ENCODE data around the gene TFCP2L1. TPM values are rescaled to one million over a fixed set of nuclear protein-coding genes. Genes with fewer than 3 reads are reported as not detected.

TFCP2L1 gene
- total and polyA plus RNA-seq, 2 of the 4 experiments (the other 2 are of a cell fraction), result not detected

- no peak for TF ChIP-seq NFE2L2 (IDR thresholded peaks at IDR 0.05; ENCODE audit: low read depth, low read length)
- no peak for TF ChIP-seq CTCF (conservative IDR thresholded peaks at IDR 0.05; ENCODE audit: low read depth, low read length)
- no peak for TF ChIP-seq RCOR1 (IDR thresholded peaks at IDR 0.05; ENCODE audit: insufficient replicate concordance, low read length)
- TF ChIP-seq POLR2A (IDR thresholded peaks at IDR 0.05; ENCODE audit: low read depth, low read length), result no peak
- no peak for TF ChIP-seq CHD1 (IDR thresholded peaks at IDR 0.05; ENCODE audit: low read depth, low read length)
- no peak for TF ChIP-seq RFX5 (IDR thresholded peaks at IDR 0.05; ENCODE audit: low read depth, low read length)
- TF ChIP-seq CEBPB (IDR thresholded peaks at IDR 0.05; ENCODE audit: low read depth, low read length), result no peak
- POLR2A ChIA-PET (ENCODE audit: unreplicated experiment), result no interaction called here
These were observed 112.5 kb downstream of the TFCP2L1 start for GRCh38 chr2:121172456-121172855.

More at GRCh38 chr2:121172456-121172855, 112.5 kb downstream of the TFCP2L1 start:
- dilution Hi-C loops (cut with HindIII; ENCODE audit: low sequenced_read_pairs, unreplicated experiment), result no loop called here
- Histone ChIP-seq H3K9ac (ENCODE audit: low read depth, low read length) (no peak overlapping the region), H4K8ac (ENCODE audit: low read depth in 2 of 2, low read length in 2 of 2) (no peak overlapping the region), H4K91ac (ENCODE audit: insufficient read depth, low read depth, low read length) (no peak overlapping the region), H3K23ac (ENCODE audit: low read depth, low read length) (no peak overlapping the region), H2AK9ac (replicated peaks; ENCODE audit: low read depth, low read length, poor library complexity) (no peak overlapping the region), H2BK5ac (ENCODE audit: low read depth, low read length, poor library complexity, severe bottlenecking) (no peak overlapping the region), H3K56ac (ENCODE audit: extremely low read depth, insufficient read depth, low read length) (no peak overlapping the region), H2AFZ (replicated peaks; ENCODE audit: low read length, poor library complexity) (no peak overlapping the region), H3K18ac (ENCODE audit: low read depth, low read length) (no peak overlapping the region), H3K9me3 (ENCODE audit: control insufficient read depth, insufficient read depth, low read length) (no peaks in the 10 kb centered on the region), H3K4me1 (ENCODE audit: control insufficient read depth, insufficient read depth, low read length) (no peaks in the 10 kb centered on the region), H3K36me3 (ENCODE audit: control insufficient read depth, insufficient read depth, low read length) (no peaks in the 10 kb centered on the region), H3K9me1 (ENCODE audit: insufficient read depth, low read length) (no peaks in the 10 kb centered on the region), H3K4me2 (ENCODE audit: low read depth, low read length) (no peak overlapping the region), H3K79me1 (ENCODE audit: low read depth in 1 of 2, low read length in 2 of 2) (no peaks in the 10 kb centered on the region), H2BK120ac (ENCODE audit: low read depth, low read length) (no peak overlapping the region), H3K27me3 (ENCODE audit: control insufficient read depth, insufficient read depth, low read length) (peaks cover 24% of the 10 kb centered on the region), H3K14ac (replicated peaks; ENCODE audit: low read depth, low read length) (no peak overlapping the region), H2BK20ac (ENCODE audit: low read depth, low read length) (no peak overlapping the region), H2AK5ac (ENCODE audit: low read depth, low read length) (no peak overlapping the region), H3K27ac (ENCODE audit: insufficient read depth, low read length) (no peak overlapping the region), H4K20me1 (ENCODE audit: insufficient read depth, low read length) (no peaks in the 10 kb centered on the region), H3K4ac (ENCODE audit: low read depth, low read length) (no peak overlapping the region), H3K4me3 (ENCODE audit: insufficient read depth, low read depth, low read length) (no peak overlapping the region), H4K5ac (ENCODE audit: low read depth, low read length) (no peak overlapping the region), H2BK15ac (ENCODE audit: low read depth, low read length) (no peak overlapping the region)
- no CpG with 5 or more reads among the region's 1 CpG for WGBS, 2 experiments (ENCODE audit: extremely low coverage in 2 of 2, insufficient read length in 1 of 2)
- no TSS peak for BruUV-seq (replicated peaks)
- DNase-seq (no peak), ATAC-seq (ENCODE audit: low read depth) (no peak)
- CTCF ChIA-PET, result no interaction called here
- intact Hi-C loops (cut with micrococcal nuclease), result no loop called here
- in situ Hi-C loops (cut with MboI; ENCODE audit: low sequenced_read_pairs), result no loop called here
